NK-92 treated with Interleukin-12 subunit alpha and Interleukin-12 subunit beta, amount 100 ng/mL, for 24 hours (cell line): ENCODE results near the gene C1orf210.

Experiments
- DNase-seq: peaks from one replicate; lab custom pipeline; 2025; lab: John Stamatoyannopoulos, UW

The C1orf210 gene

DNA sequence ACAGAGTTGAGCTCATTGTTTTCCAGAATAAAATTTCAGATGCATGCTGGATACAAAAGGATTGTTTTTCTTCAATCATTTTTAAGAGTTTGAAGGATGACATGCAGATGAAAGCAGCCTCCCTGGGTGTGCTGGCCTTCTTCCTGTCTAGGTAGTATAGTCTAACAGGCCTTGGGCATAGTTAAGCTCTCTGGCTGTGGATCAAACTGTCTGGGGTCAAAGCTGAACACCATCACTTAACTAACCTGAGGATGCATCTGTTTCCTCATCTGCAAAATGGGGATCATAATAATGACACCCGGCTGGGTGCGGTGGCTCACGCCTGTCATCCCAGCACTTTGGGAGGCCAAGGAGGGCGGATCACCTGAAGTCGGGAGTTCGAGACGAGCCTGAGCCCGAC, 9.4 kb upstream of the C1orf210 start:
- DNase-seq = no peak

DNA sequence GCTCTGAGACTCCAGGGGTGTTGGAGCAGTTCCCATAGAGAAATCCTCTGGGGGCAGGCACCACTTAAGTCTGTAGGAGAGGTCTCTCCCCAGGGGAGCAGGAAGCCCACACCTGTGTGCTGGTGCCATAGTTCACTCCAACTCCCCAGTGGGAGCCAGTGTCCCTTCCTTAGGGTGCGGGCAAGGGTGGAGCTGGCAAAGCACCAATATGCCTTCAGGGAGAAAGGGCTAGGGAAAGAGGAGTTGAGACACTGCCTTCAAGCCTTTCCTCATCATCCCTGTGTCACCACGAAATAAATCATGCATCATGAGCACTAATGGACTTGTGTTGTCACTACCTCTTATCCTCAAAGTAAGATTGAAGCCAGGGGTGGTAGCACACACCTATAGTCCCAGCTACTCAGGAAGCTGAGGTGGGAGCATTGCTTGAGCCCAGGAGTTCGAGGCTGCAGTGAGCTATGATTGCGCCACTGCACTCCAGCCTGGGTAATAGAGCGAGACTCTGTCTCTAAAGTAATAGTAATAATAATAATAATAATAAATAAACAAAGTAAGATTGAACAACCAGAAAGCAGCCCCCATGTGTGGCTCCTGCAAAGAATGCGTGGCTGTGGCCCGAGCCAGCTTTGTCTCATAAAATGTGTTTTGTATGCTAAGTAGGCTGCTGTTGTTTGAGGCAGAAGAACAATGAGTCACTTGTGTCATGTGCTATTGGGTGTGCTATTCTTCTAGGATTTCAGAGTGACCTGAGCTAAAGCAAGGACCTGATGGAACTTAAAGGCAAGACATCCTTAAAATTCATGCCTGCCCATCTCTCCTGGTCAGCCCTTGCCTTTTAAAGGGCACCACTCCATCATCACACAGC, 8.7 kb upstream of the C1orf210 start:
- no peak for DNase-seq

GRCh38 chr1:43293176-43293575, 7.8 kb upstream of the C1orf210 start:
- no peak for DNase-seq

GRCh38 chr1:43292679-43293078, 7.3 kb upstream of the C1orf210 start:
- DNase-seq = no peak

DNA sequence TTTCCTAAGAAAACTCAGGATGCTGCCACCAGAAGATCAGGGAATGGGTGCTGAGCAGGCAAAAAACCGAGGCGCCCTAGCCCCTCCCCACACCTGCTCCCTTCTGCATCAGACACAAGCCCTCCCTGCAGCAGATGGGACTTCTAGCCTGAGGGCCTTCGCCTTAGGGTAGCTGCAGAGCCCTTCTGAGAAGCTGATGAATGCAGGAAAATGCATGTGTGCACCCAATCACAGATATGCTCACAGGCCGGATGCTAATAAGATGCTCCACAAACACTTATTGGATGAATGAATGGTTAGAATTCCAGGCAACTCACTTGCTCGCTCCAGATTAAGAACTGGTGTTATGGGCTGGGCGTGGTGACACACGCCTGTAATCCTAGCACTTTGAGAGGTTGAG, 6.8 kb upstream of the C1orf210 start:
- DNase-seq = no peak

GRCh38 chr1:43288785-43289706, 3.7 kb upstream of the C1orf210 start:
- no peak for DNase-seq

DNA sequence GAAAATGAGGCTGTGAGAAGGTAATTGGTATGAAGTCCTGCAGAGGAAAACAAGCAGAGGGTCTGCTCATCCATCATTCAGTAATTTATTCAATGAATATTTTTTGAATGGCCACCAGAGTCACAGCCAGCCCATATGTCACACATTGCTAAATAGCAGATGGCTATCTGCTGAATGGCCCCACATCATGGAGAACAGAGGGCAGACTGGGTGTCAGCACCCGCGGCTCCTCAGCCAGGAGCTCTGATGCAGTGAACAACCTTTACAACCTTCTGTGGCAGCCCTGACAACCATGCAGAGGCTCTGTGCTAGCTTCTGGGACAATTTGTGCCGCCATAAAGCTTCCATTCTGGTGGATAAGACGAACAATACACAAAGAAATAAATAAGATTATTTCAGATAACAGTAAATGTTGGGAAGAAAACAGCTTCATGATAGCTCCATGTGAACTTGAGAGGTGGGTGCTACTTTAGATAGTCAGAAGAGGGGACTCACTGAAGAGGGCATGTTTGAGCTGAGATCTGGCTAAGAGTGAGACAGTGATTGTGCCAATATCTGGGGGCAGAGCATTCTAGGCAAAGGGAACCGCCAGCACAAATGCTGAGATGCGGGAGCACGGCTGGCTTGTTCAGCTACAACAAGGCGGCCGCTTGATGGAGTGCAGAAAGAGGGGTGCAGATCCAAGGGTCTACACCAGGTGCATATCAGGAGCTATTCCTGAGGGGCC, 2.8 kb upstream of the C1orf210 start:
- no peak for DNase-seq

GRCh38 chr1:43286533-43286932, 1.2 kb upstream of the C1orf210 start:
- DNase-seq = no peak

DNA sequence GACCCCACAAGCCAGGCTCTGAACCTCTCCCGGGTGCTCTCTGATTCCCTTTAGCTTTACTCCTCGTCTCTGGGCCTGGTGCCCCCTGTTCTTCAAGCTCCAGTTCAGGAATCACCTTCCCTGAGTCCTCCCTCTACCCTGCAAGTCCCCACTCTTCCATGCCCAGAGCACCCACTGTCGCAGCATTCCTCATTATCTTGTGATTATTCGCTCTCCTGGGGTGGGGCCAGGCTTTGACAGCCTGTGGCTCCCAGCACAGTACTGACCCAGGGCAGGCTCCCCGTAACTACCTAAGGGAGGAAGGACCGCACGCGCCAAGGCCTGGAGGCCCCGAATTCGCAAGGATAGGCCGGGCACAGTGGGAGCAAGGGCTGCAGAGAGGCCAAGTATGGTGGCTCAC, 734 bp upstream of the C1orf210 start:
- no peak for DNase-seq

GRCh38 chr1:43284546-43285110, 753 bp downstream of the C1orf210 start:
- DNase-seq = no peak

- no peak for DNase-seq
Measured at GRCh38 chr1:43284065-43284464, 1.3 kb downstream of the C1orf210 start.

GRCh38 chr1:43282220-43283195, 2.9 kb downstream of the C1orf210 start:
- DNase-seq = no peak

GRCh38 chr1:43280692-43281091, 4.7 kb downstream of the C1orf210 start:
- DNase-seq = no peak

- no peak for DNase-seq
Measured at GRCh38 chr1:43279666-43280065, 5.7 kb downstream of the C1orf210 start.

- no peak for DNase-seq
Measured at GRCh38 chr1:43279161-43279560, 6.2 kb downstream of the C1orf210 start.

GRCh38 chr1:43277116-43277876, 8.1 kb downstream of the C1orf210 start:
- DNase-seq = no peak

GRCh38 chr1:43276673-43277072, 8.7 kb downstream of the C1orf210 start:
- DNase-seq = no peak

DNA sequence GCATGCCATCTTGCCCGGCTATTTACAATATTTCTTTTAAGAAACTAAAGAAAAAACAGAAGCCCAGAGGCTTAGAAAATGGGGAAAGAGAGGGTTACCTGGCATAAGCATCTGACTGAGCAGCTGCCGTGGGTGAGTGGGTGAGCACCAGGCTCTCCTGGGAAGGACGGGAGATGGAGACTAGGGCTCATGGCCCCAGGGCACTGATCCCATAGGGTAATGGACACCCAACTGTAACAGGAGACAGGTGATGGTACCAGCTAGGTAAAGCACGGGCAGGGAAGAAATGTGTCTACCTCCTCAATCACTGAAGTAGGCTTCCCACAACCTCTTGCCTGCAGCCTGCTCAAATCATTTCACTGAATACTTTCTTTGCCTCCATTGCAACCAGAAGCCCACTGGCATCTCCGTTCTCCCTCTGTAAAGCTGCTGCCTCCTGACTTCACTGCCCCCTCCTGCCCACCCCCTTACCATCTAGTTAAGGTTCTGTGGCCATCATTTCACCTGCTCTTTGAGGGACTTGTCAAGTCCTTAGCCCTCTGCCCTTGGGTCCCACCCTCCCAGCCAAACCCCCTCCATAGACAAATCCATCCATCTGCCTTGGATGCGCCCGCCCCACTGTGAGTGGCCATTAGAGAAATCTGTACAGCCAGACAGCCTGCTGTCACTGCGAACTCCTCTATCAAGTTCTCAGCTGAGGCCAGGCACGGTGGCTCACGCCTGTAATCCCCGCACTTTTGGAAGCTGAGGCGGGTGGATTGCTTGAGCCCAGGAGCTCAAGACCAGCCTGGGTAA, 9.4 kb downstream of the C1orf210 start:
- DNase-seq = no peak

DNA sequence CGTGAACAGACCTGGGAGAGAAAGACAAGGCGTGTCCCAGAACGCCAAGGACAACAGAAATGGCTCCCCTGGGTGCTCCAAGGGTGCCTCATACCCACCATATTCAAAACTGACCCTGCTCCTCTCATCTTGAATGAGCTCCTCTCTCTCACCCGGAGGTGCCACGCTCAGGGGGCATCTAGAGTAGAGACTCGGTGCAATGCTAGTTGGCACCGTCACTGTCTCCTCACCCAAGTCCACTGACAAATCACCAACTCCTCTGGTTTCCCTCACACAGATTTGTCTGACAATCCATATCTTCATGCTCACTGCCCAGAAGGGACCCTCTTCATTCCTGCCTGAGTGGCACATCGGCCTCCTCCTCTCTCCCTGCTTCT, 10.6 kb downstream of the C1orf210 start:
- DNase-seq = no peak
